DOHH2 (cell line): ENCODE measurements around the gene FOXO6.

ENCODE experiments used
- EZH2phosphoT487 ChIP-seq: fragments of 200-600 bp; sonication (generic); IDR thresholded peaks from 2 replicates; pipeline ENCODE4 v1.6.1; 2017; ENCODE audit warnings: borderline replicate concordance, mild to moderate bottlenecking, antibody characterized with exemption, low read length, moderate library complexity, mixed read lengths
- TF ChIP-seq, protein P1 (sequence below): fragments of 200-600 bp; sonication (generic); IDR thresholded peaks from one replicate; pipeline ENCODE4 v1.5.1; 2014; ENCODE audit warnings: antibody characterized with exemption, mild to moderate bottlenecking, low read depth, low read length; ENCODE audit not compliant: poor library complexity, severe bottlenecking

DNA sequence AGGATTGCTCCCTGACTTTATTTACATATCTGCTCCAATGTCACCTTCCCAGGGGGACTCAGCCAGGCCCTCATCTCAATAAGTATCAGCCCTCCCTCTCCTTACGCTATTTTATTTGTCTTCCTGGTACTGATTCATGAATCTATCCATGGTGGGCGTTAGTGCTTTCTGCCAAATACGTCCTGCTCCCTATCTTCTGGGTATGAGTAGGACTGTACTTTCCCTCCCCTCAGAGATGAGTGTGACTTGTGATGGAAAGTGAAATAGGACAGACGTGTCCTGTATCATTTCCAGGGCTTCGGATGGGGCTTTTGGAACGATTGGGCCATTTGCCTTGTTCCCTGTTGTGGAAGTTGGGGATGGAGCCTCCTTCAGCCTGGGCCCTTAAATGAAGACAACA, 47.5 kb downstream of the FOXO6 start:
- TF ChIP-seq, protein P1, sequence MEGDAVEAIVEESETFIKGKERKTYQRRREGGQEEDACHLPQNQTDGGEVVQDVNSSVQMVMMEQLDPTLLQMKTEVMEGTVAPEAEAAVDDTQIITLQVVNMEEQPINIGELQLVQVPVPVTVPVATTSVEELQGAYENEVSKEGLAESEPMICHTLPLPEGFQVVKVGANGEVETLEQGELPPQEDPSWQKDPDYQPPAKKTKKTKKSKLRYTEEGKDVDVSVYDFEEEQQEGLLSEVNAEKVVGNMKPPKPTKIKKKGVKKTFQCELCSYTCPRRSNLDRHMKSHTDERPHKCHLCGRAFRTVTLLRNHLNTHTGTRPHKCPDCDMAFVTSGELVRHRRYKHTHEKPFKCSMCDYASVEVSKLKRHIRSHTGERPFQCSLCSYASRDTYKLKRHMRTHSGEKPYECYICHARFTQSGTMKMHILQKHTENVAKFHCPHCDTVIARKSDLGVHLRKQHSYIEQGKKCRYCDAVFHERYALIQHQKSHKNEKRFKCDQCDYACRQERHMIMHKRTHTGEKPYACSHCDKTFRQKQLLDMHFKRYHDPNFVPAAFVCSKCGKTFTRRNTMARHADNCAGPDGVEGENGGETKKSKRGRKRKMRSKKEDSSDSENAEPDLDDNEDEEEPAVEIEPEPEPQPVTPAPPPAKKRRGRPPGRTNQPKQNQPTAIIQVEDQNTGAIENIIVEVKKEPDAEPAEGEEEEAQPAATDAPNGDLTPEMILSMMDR: no peak
- no peak for TF ChIP-seq EZH2phosphoT487
